Measurements from ENCODE around the gene SETBP1.

SETBP1 gene

DNA sequence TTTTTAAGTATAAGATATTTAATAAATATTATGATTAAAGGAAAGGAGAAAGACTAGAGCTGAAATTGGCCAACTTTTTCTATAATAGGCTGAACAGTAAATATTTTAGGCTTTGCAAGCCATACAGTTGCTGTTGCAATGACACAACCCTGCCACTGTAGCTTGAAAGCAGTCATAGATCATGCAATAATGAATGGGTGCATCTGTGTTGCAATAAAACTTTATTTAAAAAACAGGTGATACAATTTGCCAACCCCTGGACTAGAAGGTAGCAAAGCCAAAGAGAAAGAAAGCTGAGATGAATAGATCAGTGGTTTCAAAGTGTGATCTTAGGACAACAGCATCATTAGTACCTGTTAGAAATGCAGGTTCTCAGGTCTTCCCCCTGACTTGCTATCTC lies 219.1 kb downstream of the SETBP1 start:
- H3K4me1 Mint-ChIP-seq = peaks cover 21% of the 10 kb centered on the region
- no peak for ATAC-seq
- peaks cover 3% of the 10 kb centered on the region for H3K9me3 Mint-ChIP-seq
- H3K4me3 Mint-ChIP-seq = no peak overlapping the region
- H3K27me3 Mint-ChIP-seq = peaks cover 2% of the 10 kb centered on the region
- no peak overlapping the region for H3K27ac Mint-ChIP-seq
- no peak for DNase-seq
- peaks cover 6% of the 10 kb centered on the region for H3K36me3 Mint-ChIP-seq (ENCODE audit: low read depth)

DNA sequence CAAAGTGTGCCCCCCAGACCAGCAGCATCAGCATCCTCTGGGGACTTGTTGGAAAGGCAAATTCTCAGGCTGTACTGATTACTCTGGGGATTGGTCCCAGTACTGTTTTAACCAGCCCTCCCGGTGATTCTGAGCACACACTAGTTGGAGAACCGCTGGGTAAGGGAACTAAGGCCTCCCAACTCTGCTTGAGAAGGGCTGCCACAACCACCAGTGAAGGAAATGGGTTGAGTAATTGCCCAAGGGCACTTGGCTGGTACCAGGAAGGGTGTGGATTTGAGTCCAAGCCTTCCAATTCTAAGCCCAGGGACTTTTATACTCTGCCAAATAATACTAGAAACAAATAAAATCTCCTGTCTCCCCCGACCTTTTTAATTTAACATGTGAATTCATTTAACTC lies 219.9 kb downstream of the SETBP1 start:
- Mint-ChIP-seq H3K4me3 (no peak overlapping the region), H3K36me3 (ENCODE audit: low read depth) (peaks cover 6% of the 10 kb centered on the region), H3K27ac (no peak overlapping the region)

DNA sequence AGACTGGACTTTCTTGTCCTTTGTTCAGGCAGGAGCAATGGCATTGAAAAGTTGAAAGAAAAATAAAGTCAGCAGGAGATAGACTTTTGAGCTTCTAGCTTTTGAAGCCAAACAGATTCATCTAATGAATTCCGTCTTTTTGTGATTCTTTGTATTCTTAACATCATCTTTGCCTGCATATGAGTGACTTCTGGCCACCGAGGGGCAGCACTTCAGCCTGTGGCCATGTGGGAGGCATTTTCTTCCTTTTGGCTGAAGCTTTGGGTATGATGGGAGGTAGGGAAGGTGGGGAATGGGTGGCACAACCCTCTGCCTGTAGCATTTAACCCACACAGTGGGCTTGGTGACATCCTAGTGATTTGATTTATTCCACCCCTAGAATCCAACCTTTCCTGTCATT lies 220.6 kb downstream of the SETBP1 start:
- H3K4me1 Mint-ChIP-seq = peaks cover 17% of the 10 kb centered on the region
- no peak overlapping the region for H3K27ac Mint-ChIP-seq
- DNase-seq = no peak
- H3K9me3 Mint-ChIP-seq = peaks cover 3% of the 10 kb centered on the region
- H3K36me3 Mint-ChIP-seq (ENCODE audit: low read depth) = peaks cover 6% of the 10 kb centered on the region
- H3K4me3 Mint-ChIP-seq = no peak overlapping the region
- H3K27me3 Mint-ChIP-seq = peaks cover 2% of the 10 kb centered on the region
- no peak for ATAC-seq

More for the DNA sequence above, 219.9 kb downstream of the SETBP1 start:
- no peak for ATAC-seq
- peaks cover 3% of the 10 kb centered on the region for H3K9me3 Mint-ChIP-seq
- H3K4me1 Mint-ChIP-seq = peaks cover 17% of the 10 kb centered on the region
- H3K27me3 Mint-ChIP-seq = peaks cover 2% of the 10 kb centered on the region
- no peak for DNase-seq

DNA sequence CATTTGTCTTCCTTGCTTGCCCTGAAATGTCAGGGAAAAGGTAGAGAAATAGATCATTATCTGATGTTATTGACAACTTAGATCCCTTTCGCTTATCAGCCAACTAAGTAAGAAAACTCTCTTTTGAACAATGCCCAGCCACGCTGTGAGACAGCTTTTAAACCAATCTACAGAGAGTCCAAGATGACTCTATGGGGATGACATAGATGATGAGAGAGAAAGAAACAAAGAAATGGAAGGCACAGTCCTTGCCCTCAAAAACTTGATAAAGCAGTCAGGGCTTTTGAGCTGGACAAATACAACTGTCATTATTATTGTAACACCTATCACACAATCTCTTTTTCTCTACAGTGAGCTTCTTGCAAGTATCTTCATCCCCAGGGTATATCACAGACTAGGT lies 222.6 kb downstream of the SETBP1 start:
- Mint-ChIP-seq H3K4me1 (peaks cover 8% of the 10 kb centered on the region), H3K27ac (no peak overlapping the region), H3K27me3 (peaks cover 8% of the 10 kb centered on the region), H3K36me3 (ENCODE audit: low read depth) (peaks cover 4% of the 10 kb centered on the region), H3K4me3 (no peak overlapping the region), H3K9me3 (no peaks in the 10 kb centered on the region)
- no peak for DNase-seq
- no peak for ATAC-seq

DNA sequence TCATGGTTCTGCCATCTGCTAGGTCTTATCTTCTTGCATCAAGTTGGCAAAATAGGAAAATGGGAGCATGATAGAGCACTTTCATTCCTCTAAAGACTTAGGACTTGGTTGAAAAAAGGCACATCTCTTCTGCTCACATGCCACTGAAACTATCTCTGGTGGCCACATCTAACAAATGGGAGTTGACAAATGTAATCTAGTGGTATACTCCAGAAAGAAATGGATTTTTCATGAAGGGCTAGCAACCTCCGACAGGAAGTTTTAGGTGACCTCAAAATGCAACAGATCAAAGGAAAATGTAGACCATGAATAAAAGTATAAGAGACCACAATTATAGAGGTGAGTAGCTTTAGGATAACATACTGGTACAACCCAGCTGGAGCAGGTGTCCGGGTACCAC lies 224.1 kb downstream of the SETBP1 start:
- ATAC-seq = no peak
- peaks cover 4% of the 10 kb centered on the region for H3K36me3 Mint-ChIP-seq (ENCODE audit: low read depth)
- peaks cover 8% of the 10 kb centered on the region for H3K27me3 Mint-ChIP-seq
- peaks cover 17% of the 10 kb centered on the region for H3K4me1 Mint-ChIP-seq
- no peak overlapping the region for H3K4me3 Mint-ChIP-seq
- no peak overlapping the region for H3K27ac Mint-ChIP-seq
- no peak for DNase-seq
- H3K9me3 Mint-ChIP-seq = no peaks in the 10 kb centered on the region

DNA sequence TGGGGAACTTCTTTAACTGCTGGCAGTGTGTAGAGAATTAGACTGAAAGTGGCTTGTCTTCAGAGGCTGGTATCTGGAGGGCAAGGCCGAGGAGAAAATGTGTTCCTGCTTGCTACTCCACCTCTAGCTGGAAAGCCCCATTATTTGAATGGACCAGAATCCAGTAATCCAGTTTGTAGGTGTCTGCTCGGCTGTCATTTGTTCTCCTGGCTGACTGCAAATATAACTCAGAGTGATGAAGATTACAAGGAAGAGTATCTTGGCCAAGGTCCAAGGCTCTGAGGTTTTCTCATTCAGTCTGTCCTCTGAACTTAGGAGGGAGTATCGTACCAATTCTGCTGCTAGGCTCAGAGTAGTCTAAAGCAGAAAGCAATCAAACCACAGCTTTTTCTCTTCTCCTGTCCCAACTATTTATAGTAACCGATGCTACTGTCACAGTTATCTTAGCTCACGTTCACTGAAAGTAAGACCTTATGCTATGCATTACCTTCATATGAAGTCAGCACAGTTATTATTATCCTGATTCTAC lies 228.6 kb downstream of the SETBP1 start:
- Mint-ChIP-seq H3K9me3 (no peaks in the 10 kb centered on the region), H3K4me1 (peaks cover 35% of the 10 kb centered on the region), H3K36me3 (ENCODE audit: low read depth) (no peaks in the 10 kb centered on the region), H3K27me3 (peaks cover 13% of the 10 kb centered on the region), H3K27ac (peak overlapping the region; percentile 6), H3K4me3 (no peak overlapping the region)
- peak; percentile 35 for ATAC-seq
- no peak for DNase-seq

DNA sequence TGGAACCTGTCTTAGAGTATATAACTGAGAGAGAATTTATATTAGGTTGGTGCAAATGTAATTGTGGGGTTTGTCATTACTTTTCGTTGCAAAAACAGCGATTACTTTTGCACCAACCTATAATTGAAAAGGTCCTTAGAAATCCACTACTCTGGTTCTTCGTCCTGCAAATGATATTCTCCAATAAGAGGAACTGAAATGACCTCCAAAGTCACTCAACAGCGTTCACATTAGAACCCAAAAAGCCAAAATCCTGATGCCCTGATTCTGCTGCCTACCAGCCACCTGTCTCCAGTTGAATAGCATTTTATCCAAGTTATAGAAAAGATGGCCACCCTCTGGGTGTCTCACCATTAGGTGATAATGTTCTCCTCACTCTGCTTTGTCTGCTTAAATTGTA lies 230.6 kb downstream of the SETBP1 start:
- ATAC-seq = no peak
- Mint-ChIP-seq H3K27me3 (peaks cover 15% of the 10 kb centered on the region), H3K27ac (no peak overlapping the region), H3K4me3 (no peak overlapping the region), H3K36me3 (ENCODE audit: low read depth) (no peaks in the 10 kb centered on the region), H3K4me1 (peaks cover 31% of the 10 kb centered on the region), H3K9me3 (no peaks in the 10 kb centered on the region)
- DNase-seq = no peak

DNA sequence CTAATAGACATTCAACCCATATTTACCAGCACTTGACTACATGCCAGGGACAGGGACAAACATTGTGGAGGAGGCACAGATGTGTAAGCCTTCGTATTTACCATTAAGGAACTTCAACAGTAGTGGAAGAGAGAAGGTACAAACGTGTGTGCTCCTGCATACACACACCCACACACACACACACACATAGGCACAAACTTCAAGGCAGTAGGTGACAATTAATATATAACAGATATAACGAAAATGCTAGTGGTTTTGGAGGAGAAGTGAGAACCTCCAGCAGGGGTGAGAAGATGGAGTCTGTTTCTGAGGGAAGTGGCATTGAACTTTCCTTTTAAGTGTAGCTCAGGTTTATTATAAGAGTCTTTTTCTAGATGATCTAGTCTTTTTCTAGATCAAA lies 231.1 kb downstream of the SETBP1 start:
- Mint-ChIP-seq H3K4me1 (peaks cover 31% of the 10 kb centered on the region), H3K27me3 (peaks cover 15% of the 10 kb centered on the region), H3K27ac (no peak overlapping the region), H3K36me3 (ENCODE audit: low read depth) (no peaks in the 10 kb centered on the region), H3K9me3 (no peaks in the 10 kb centered on the region), H3K4me3 (no peak overlapping the region)
- ATAC-seq (no peak), DNase-seq (no peak)

DNA sequence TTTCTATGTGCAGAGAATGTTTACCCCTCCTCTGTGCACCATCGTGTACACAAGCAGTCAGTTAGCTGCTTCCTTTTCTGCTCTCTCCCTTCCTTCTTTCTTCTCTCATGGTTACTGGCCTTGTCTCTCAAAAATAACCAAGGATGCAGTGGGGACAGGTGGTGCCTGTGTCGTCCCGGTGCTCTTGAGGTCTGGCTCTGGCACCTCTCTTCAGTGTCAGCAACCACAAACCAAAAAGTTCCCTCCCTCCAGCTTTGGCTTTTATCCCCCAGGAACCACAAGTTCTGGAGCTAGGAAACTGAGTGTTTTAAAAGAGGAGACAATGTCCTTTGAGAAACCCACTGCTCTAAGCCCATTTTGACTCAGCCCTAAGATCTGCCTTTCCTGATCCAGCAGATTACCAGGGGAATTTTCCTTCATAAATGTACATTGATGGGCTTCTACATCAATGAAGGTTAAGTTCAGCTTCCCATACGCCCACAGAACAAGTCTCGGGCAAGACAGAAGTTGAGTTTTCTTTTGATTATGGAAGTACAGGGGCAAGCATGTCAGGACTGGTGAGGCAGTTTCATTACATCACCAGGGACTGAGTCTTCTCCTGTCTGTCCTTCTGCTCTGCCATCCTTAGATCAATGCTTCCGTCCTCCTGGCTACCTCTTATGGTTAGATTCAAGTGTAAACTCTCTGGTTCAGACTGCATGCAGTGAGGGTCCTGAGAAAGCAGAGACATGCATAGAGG lies 232.2 kb downstream of the SETBP1 start:
- peaks cover 12% of the 10 kb centered on the region for H3K27me3 Mint-ChIP-seq
- H3K4me1 Mint-ChIP-seq = peaks cover 31% of the 10 kb centered on the region
- H3K27ac Mint-ChIP-seq = no peak overlapping the region
- DNase-seq (no peak), ATAC-seq (no peak)
- H3K36me3 Mint-ChIP-seq (ENCODE audit: low read depth) = no peaks in the 10 kb centered on the region
- no peaks in the 10 kb centered on the region for H3K9me3 Mint-ChIP-seq
- no peak overlapping the region for H3K4me3 Mint-ChIP-seq

DNA sequence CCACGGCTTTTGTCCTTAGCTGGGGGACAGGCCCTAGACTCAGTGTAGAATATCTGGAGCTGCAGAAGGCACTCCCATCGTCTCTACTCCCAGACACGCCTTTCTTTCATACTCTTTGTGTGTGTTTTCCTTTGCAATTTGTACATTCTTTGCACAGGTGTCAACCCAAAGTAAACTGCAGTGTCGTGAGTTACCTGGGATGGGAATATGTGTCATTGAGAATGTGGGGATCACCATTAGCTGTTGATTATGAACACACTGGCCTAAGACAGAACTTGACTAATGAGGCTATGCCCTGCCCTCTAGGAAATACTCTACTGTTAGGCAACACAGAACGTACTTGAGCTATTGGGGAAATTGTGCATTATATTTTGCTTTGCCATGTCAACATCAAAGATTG lies 233.3 kb downstream of the SETBP1 start:
- Mint-ChIP-seq H3K4me3 (no peak overlapping the region), H3K4me1 (peaks cover 27% of the 10 kb centered on the region), H3K9me3 (no peaks in the 10 kb centered on the region), H3K27ac (no peak overlapping the region), H3K27me3 (peaks cover 9% of the 10 kb centered on the region), H3K36me3 (ENCODE audit: low read depth) (no peaks in the 10 kb centered on the region)
- DNase-seq = no peak
- no peak for ATAC-seq

DNA sequence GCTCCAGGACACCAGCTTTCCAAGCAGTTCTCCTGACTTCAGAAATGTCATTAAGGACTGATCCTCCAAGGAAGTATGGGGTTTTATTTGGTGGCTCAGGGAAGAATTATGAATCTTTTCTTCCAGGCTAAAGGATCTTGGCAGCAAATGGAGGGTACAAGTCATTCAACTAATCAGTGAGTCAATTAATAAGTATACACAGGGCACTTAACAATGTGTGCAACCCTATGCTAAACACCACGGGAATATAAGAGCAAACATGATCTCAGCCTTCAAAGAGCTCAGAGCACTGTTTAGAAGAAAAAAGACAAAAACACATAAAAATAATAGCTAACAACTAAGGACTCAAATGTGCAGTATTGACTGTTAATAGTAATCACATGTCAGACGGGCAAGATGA lies 234.5 kb downstream of the SETBP1 start:
- H3K36me3 Mint-ChIP-seq (ENCODE audit: low read depth) = no peaks in the 10 kb centered on the region
- H3K4me1 Mint-ChIP-seq = peaks cover 19% of the 10 kb centered on the region
- no peak overlapping the region for H3K4me3 Mint-ChIP-seq
- no peak overlapping the region for H3K27ac Mint-ChIP-seq
- H3K27me3 Mint-ChIP-seq = peaks cover 9% of the 10 kb centered on the region
- DNase-seq (no peak), ATAC-seq (no peak)
- H3K9me3 Mint-ChIP-seq = no peaks in the 10 kb centered on the region

DNA sequence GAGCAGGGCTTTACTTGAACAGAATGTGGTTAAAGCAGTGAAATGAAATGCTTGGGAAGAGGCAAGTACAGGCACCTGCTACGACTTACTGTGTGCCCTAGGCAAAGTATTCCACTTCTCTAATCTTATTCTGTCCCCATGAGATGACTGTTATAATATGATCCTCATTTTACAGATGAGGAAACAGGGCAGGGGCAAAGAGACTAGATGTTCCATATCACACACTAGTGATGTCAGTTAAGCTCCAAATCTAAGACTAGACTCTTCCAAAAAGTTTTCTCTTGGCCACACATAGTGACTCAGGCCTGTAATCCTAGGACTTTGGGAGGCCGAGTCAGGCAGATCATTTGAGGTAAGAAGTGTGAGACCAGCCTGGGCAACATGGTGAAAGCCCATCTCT lies 235.0 kb downstream of the SETBP1 start:
- Mint-ChIP-seq H3K4me1 (peaks cover 14% of the 10 kb centered on the region), H3K9me3 (no peaks in the 10 kb centered on the region), H3K27me3 (peaks cover 9% of the 10 kb centered on the region), H3K36me3 (ENCODE audit: low read depth) (no peaks in the 10 kb centered on the region), H3K27ac (no peak overlapping the region), H3K4me3 (no peak overlapping the region)
- DNase-seq (no peak), ATAC-seq (no peak)

DNA sequence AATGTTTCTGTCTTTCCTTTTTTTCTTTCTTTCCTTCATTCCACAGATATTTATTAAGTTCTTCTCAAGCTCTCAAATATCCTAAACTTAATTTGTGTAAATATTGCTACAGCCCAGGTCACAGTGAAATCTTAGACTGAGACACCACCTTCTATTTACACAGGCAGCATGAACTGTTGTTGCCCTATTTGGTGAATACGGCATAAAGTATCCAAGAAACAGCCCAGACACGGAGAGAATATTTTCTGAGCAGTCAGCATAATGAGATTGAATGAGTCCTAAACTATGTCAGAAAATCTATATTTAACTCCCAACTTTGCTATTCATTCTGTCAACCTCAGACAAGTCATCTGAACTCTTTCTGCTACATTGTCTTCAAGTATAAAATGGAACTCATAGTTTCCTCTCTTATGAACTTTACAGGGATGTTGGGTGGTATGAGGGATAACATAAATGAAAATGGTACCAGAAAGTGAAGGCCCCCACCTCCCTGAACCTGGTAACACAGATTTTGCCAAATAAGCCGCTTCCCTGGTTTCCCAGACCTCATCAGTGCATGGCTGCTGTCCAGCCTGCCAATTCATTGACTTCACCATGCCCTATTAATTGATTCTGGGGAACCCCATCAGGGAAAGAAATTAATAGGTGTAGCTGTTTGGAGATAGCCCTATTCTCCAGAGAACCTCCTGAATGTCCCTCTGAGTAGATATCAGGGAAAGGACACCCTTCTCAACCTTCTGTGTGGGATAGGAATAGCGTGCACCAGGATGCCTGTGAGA lies 235.9 kb downstream of the SETBP1 start:
- peaks cover 6% of the 10 kb centered on the region for H3K27me3 Mint-ChIP-seq
- no peak overlapping the region for H3K4me3 Mint-ChIP-seq
- peaks cover 7% of the 10 kb centered on the region for H3K4me1 Mint-ChIP-seq
- no peaks in the 10 kb centered on the region for H3K36me3 Mint-ChIP-seq (ENCODE audit: low read depth)
- ATAC-seq (no peak), DNase-seq (no peak)
- H3K9me3 Mint-ChIP-seq = no peaks in the 10 kb centered on the region
- no peak overlapping the region for H3K27ac Mint-ChIP-seq

DNA sequence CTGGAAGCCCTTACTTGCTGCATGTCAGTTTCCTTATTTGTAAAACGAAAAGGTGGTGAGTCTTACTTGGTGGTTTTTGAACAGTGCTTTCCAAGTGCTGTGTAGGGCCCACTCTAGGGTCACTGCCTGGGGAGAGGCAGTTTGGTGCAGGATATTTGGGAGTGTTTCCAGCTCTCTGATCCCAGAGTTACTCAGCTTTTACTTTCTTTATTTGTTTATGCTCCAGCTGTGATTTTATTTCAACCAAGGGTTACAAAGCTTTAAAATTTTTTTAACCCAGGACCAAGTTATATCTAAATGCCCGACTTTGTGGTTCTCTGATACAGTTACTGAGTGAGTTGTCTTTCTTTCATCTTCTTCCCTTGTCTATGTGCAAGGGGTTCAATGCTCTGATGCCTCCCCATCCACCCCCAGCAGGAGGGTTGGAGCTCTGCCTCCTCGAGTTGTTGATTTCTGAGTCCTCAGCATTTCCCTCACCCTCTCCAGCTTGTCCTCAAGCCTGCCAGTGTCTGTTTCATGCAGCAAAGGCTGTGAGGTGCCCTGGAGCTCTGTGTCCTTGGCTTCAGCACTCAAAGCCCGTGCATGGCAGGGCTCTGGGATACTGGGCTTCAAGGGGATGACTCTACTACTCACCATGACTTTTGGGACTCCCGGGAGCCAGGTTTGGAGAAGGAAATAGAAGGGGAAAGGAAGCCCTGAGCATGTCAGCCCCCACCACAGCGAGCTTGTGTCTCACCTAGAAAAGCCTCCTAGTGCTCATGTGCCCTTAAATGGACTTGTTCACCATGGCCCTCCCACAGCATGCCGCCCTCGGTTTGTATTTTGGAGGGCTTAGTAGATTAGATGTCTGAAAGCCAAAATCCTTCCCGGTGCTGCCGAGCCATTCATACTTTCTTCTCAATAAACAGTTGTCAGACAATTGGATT lies 236.8 kb downstream of the SETBP1 start:
- Mint-ChIP-seq H3K4me1 (peaks cover 4% of the 10 kb centered on the region), H3K27ac (no peak overlapping the region), H3K9me3 (no peaks in the 10 kb centered on the region), H3K27me3 (peaks cover 3% of the 10 kb centered on the region), H3K4me3 (no peak overlapping the region), H3K36me3 (ENCODE audit: low read depth) (no peaks in the 10 kb centered on the region)
- no peak for DNase-seq
- ATAC-seq = no peak
